ENCODE results near the gene NRXN2.

DNA sequence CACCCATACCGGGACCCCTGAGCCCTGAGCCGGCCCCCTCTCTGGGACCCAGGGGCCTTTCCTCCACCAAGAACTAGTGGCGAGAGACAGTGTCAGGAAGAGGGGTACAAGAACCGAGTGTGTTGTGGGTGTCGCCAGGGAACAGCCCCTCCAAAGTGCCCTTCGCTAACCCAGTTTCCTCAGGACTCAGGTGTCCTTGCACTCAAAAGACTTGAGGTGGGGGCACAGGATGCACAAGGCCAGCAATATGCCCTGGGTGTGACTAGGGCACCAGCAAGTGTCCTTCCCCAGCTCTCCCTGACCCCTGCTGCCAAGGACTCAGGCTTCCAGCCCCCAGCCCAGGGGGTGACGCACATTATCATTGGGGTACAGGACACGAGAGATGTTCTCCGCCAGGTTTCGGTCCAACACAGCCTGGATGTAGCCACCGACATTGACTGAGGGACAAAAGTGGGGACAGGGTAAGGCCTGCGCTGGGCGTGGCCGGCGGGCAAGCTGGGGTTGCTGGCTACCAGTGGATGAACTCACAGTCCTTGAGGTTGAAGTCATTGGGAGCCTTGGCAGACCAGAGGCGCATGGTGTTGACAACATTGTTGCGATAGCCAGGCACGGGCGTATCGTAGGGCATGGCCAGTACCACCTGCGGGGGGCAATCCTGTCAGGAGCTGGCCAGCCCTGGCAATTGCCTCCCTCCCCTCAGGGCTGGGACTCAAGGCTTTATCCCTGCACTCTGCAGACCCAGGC, 32.1 kb upstream of the NRXN2 start:
- TF ChIP-seq EZH2 (IDR thresholded peaks at IDR 0.05), result no peak
- TF ChIP-seq POLR2AphosphoS5 (IDR thresholded peaks at IDR 0.05; ENCODE audit: borderline replicate concordance, low read depth, low read length), result no peak
- no peak for TF ChIP-seq FOXP2 (optimal IDR thresholded peaks at IDR 0.05; ENCODE audit: control extremely low read depth, extremely low read length, insufficient read depth)
